ENCODE results near the gene PDIK1L. TPM values are rescaled to one million over a fixed set of nuclear protein-coding genes. Genes with fewer than 3 reads are reported as not detected.

Gene PDIK1L
- total RNA-seq, 1 donor from 2014 or later: 12.0 TPM

DNA sequence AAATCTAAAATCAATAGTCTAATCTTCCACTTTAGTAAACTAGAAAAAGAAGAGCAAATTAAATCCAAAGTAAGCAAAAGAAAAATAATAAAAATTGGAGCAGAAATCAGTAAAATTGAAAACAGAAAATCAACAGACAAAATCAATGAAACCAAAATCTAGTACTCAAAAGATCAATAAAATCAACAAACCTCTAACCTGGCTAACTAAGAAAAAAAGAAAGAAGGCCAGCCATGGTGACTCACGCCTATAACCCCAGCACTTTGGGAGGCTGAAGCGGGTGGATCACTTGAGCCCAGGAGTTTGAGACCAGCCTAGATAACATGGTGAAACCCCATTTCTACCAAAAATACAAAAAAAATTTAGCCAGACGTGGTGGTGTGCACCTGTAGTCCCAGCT, 22.8 kb downstream of the PDIK1L start:
- no peak overlapping the region for H3K4me2 ChIP-seq
- Mint-ChIP-seq H3K4me1 (peaks cover 4% of the 10 kb centered on the region), H3K4me3 (no peak overlapping the region), H3K27me3 (ENCODE audit: insufficient read depth, low read depth) (peaks cover 6% of the 10 kb centered on the region), H3K27ac (no peak overlapping the region), H3K36me3 (no peaks in the 10 kb centered on the region), H3K9me3 (peaks cover 12% of the 10 kb centered on the region)
- no peaks in the 10 kb centered on the region for H4K20me1 ChIP-seq (ENCODE audit: low read depth)
- no peaks in the 10 kb centered on the region for H3F3A ChIP-seq (ENCODE audit: low read depth)
- DNase-seq (ENCODE audit: low spot score): no peak
- H3K79me2 ChIP-seq (ENCODE audit: low read depth): no peaks in the 10 kb centered on the region
- H3K4me3 ChIP-seq: no peak overlapping the region
- TF ChIP-seq, protein P1, sequence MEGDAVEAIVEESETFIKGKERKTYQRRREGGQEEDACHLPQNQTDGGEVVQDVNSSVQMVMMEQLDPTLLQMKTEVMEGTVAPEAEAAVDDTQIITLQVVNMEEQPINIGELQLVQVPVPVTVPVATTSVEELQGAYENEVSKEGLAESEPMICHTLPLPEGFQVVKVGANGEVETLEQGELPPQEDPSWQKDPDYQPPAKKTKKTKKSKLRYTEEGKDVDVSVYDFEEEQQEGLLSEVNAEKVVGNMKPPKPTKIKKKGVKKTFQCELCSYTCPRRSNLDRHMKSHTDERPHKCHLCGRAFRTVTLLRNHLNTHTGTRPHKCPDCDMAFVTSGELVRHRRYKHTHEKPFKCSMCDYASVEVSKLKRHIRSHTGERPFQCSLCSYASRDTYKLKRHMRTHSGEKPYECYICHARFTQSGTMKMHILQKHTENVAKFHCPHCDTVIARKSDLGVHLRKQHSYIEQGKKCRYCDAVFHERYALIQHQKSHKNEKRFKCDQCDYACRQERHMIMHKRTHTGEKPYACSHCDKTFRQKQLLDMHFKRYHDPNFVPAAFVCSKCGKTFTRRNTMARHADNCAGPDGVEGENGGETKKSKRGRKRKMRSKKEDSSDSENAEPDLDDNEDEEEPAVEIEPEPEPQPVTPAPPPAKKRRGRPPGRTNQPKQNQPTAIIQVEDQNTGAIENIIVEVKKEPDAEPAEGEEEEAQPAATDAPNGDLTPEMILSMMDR (IDR thresholded peaks at IDR 0.05): no peak
- TF ChIP-seq EZH2 (IDR thresholded peaks at IDR 0.05): no peak
- no peak for TF ChIP-seq EZH2phosphoT487 (IDR thresholded peaks at IDR 0.05)
- H3K9ac ChIP-seq: no peak overlapping the region
- H3K9me3 ChIP-seq (ENCODE audit: low read depth): no peaks in the 10 kb centered on the region
- no peaks in the 10 kb centered on the region for H3K4me1 ChIP-seq
- H2AFZ ChIP-seq (replicated peaks): no peak overlapping the region
- no peaks in the 10 kb centered on the region for H3K36me3 ChIP-seq
- no peaks in the 10 kb centered on the region for H3K27me3 ChIP-seq
- H3K27ac ChIP-seq: no peak overlapping the region

- no peaks in the 10 kb centered on the region for H3K36me3 Mint-ChIP-seq
Observed at GRCh38 chr1:26138974-26139558, 27.4 kb downstream of the PDIK1L start.

GRCh38 chr1:26142159-26142558, 30.5 kb downstream of the PDIK1L start:
- Histone ChIP-seq H3K36me3 (no peaks in the 10 kb centered on the region), H3K4me1 (no peaks in the 10 kb centered on the region), H3K79me2 (ENCODE audit: low read depth) (no peaks in the 10 kb centered on the region), H3K9me3 (ENCODE audit: low read depth) (no peaks in the 10 kb centered on the region), H4K20me1 (ENCODE audit: low read depth) (no peaks in the 10 kb centered on the region), H3F3A (ENCODE audit: low read depth) (no peaks in the 10 kb centered on the region), H3K27ac (no peak overlapping the region), H3K9ac (no peak overlapping the region), H3K4me3 (no peak overlapping the region), H3K27me3 (peaks cover 33% of the 10 kb centered on the region), H3K4me2 (no peak overlapping the region), H2AFZ (replicated peaks) (no peak overlapping the region)
- Mint-ChIP-seq H3K27me3 (ENCODE audit: insufficient read depth, low read depth) (peaks cover 3% of the 10 kb centered on the region), H3K9me3 (no peaks in the 10 kb centered on the region), H3K4me3 (no peak overlapping the region), H3K4me1 (peaks cover 5% of the 10 kb centered on the region), H3K36me3 (no peaks in the 10 kb centered on the region), H3K27ac (no peak overlapping the region)
- no peak for TF ChIP-seq EZH2 (IDR thresholded peaks at IDR 0.05)
- no peak for TF ChIP-seq EZH2phosphoT487 (IDR thresholded peaks at IDR 0.05)
- TF ChIP-seq, protein P1 (IDR thresholded peaks at IDR 0.05): no peak
- DNase-seq (ENCODE audit: low spot score): no peak

More at GRCh38 chr1:26138974-26139558, 27.4 kb downstream of the PDIK1L start:
- Histone ChIP-seq H3K27ac (no peak overlapping the region), H4K20me1 (ENCODE audit: low read depth) (no peaks in the 10 kb centered on the region), H3K9me3 (ENCODE audit: low read depth) (no peaks in the 10 kb centered on the region), H3K4me1 (no peaks in the 10 kb centered on the region), H3F3A (ENCODE audit: low read depth) (no peaks in the 10 kb centered on the region), H3K4me3 (no peak overlapping the region), H3K4me2 (no peak overlapping the region), H3K36me3 (no peaks in the 10 kb centered on the region), H3K27me3 (peaks cover 4% of the 10 kb centered on the region), H3K9ac (no peak overlapping the region), H3K79me2 (ENCODE audit: low read depth) (no peaks in the 10 kb centered on the region), H2AFZ (replicated peaks) (no peak overlapping the region)
- H3K27me3 Mint-ChIP-seq (ENCODE audit: insufficient read depth, low read depth): peaks cover 5% of the 10 kb centered on the region
- TF ChIP-seq, protein P1 (IDR thresholded peaks at IDR 0.05): no peak
- no peak for TF ChIP-seq EZH2phosphoT487 (IDR thresholded peaks at IDR 0.05)
- peaks cover 5% of the 10 kb centered on the region for H3K9me3 Mint-ChIP-seq
- peaks cover 3% of the 10 kb centered on the region for H3K4me1 Mint-ChIP-seq
- no peak for DNase-seq (ENCODE audit: low spot score)
- H3K4me3 Mint-ChIP-seq: no peak overlapping the region
- no peak overlapping the region for H3K27ac Mint-ChIP-seq
